ENCODE data around the gene DPRX.

DPRX gene, protein sequence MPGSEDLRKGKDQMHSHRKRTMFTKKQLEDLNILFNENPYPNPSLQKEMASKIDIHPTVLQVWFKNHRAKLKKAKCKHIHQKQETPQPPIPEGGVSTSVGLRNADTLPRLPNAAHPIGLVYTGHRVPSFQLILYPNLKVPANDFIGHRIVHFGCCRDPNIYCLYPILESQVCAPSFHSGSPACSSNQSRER

GRCh38 chr19:53631949-53632407 lies at the start of gene DPRX:
TSS of gene DPRX (plus strand) at chr19:53631999. CDS start at chr19:53632107, 108 bp downstream.
- no peak for DNase-seq (ENCODE audit: low read depth)

DNA sequence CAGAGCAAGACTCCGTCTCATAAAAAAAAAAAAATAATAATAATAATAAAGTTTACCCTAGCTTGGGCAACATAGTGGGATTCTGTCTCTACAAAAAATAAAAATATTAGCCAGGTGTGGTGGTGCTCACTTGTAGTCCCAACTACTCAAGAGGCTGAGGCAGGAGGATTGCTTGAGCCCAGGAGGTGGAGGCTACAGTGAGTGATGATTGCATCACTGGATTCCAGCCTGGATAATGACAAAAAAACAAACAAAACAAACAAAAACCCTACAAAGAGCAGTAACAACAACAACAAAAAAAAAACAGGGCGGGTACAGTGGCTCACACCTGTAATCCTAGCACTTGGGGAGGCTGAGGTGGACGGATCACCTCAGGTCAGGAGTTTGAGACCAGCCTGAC lies 48.6 kb upstream of the DPRX start:
- DNase-seq (ENCODE audit: low read depth) = no peak

DNA sequence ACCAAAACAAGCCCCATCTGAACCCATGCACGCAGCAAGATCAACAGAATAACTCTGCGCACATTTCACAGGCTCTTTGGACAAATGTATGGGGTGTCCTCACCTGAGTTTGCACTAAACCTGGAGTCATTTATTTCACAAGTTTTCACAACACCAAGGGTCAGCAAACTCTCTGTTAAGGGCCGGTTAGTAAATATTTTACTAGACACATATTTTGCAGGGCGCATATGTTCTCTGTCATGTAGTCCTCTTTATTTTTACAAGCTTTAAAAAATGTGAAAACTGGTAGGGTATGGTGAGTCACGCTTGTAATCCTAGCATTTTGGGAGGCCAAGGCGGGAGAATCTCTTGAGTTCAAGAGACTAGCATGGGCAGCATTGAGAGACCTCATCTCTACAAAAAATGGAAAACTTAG lies 45.5 kb upstream of the DPRX start:
- no peak for DNase-seq (ENCODE audit: low read depth)

DNA sequence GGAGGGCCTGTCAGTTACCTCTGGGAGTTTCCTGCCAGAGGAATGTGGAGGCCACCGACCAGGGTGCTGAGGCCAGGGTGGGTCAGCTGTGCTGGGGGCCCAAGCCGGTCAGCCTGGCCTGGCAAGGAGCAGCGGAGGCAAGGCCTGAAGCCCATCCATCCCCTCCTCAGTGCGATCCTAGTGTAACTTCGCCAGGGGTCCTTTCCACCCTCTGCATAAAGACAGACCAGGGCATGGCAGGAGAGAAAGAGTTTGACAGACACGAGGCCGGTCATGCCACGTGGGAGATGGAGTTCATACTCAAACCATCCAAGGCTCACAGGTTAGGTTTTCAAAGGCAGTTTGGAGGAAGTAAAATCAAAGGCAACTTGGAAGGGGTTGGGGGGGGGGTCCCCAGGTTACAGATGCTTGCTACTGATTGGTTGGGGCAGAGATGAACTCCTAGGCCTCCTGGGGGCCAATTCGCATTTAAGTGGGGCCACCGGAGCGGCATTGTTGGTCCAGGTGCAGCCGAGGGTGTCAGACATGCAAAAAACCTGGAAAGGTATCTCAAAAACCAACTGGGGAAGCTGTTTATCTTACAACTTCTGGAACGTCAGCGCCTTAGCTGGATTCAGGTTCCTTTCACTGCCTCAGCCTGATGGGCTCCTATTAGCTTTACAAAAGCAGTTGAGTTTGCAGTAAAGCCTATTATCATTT lies 36.8 kb upstream of the DPRX start:
- no peak for DNase-seq (ENCODE audit: low read depth)

DNA sequence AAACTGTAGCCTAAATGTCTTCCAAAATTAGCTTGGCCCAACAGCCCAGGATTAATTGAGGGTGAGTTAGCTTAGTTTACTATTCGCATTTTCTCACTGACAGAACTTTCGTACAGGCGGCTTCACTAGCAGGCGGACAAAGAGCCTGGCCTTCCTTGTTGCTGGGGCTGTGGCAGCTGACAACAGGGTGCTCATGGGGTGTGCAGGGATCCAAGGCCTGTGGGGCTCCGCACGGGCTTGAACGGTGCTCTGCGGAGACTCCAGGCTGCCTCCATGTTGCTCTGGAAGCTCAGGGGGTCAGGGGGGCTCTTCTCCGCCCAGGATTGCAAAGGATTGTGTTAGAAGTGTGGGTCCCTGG lies 36.3 kb upstream of the DPRX start:
- DNase-seq (ENCODE audit: low read depth) = no peak

DNA sequence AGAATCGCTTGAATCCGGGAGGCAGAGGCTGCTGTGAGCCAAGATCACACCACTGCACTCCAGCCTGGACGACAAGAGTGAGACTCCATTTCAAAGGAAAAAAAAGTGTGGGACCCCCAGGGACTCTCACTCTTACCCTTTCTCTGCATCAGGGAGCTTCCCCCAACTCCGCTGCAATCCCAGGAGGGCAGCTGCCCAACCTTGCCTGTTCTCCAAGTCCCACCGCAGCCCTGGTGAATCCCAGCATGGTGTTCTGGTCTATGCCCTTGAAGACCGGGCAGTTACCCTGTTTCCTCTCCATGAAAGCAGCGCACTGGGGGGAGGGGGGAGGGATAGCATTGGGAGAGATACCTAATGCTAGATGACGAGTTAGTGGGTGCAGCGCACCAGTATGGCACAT lies 35.7 kb upstream of the DPRX start:
- no peak for DNase-seq (ENCODE audit: low read depth)

GRCh38 chr19:53597023-53597422 lies 34.8 kb upstream of the DPRX start:
- DNase-seq (ENCODE audit: low read depth) = no peak

- no peak for DNase-seq (ENCODE audit: low read depth)
Measured at GRCh38 chr19:53598361-53598760, 33.4 kb upstream of the DPRX start.

GRCh38 chr19:53600217-53600616 lies 31.6 kb upstream of the DPRX start:
- DNase-seq (ENCODE audit: low read depth) = no peak

DNA sequence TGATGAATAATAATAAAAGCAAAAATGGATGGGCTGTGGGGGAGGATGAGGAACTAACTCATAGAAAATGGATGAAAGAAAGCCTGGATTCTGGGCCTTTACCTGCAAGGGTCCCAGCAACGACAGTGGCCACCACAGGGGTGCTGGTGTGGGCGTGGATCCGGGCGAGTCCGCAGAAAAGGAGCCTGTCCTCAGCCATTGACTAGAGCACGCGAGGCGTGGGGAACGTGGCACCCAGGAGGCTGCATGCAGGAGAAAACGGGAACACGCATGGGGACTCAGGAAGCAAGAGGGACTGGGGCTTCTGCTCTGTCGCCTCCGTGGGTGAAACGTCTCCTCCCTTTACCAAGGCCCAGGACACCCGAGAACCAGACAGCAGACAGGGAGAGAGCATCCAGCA lies 25.8 kb upstream of the DPRX start:
- no peak for DNase-seq (ENCODE audit: low read depth)

- DNase-seq (ENCODE audit: low read depth) = no peak
Measured at GRCh38 chr19:53608381-53608780, 23.4 kb upstream of the DPRX start.

DNA sequence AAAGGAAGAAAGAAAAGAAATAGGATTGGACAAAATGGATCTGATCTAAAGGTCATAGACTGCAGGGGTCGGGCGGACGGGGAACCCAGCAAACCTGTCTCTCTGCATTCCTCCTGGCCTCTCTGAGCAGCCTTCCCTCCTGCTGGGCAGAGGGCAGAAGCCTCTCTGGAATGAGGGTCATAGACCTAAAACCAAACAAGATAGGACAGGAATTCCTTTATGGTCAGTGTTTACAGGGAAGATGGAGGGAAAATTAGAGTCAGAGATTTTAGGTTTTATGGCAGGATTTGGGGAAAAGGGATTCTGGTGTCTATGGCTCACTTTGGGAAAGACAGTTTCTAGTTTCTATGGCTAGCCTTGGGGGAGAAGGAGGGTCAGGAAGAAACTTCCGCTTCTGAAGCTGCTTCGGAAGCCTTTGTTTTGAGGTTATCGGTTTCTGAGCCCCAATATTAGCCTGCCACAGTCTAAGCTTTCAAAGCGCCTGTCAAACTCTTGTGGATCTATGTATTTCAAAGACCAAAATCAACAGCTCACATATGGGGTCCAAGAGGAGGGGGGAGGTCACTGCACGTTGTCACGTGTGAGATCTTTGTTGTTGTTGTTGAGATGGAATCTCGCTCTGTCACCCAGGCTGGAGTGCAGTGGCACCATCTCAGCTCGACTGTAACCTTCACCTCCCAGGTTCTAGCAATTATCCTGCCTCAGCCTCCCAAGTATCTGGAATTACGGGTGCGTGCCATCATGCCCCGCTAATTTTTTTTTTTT lies 18.9 kb upstream of the DPRX start:
- DNase-seq (ENCODE audit: low read depth) = no peak

DNA sequence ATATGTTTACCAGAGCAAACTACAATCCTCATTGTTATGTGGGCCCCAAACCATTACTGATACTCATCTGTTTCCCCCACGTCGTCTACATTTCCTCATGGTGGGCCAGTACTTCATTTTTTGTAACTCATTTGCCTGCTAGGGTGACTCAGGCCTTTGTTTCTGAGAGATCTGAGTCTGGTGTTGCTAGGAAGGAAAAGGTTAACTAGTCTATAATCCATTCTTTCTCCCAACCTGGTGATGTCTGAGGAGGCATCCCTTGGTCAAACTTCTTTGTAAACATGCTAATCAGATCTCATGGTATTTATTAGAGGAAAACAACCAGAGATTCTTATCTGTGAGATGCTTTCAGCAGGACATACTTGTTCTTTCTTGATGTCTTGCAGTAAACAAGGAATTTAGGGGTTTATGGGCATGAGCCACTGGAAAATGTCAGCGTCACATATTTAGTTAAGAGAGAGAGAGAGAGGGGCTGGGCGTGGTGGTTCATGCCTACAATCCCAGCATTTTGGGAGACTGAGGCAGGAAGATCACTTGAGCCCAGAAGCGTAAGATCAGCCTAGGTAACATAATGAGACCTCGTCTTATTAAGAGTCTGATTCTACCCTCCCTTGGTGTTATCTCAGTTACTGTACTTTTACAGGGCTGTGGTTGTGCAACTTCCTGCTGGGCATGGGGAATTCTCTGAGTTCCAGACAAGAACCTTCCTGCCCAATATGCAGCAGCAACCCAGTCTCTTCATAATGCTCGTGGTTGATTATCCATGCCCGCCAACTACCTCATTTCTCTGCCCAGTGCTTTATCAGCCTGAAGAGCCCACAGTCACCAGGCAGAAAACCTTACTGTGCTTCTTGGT lies 9.7 kb upstream of the DPRX start:
- no peak for DNase-seq (ENCODE audit: low read depth)

GRCh38 chr19:53624771-53625545 lies 6.8 kb upstream of the DPRX start:
- DNase-seq (ENCODE audit: low read depth) = no peak

DNA sequence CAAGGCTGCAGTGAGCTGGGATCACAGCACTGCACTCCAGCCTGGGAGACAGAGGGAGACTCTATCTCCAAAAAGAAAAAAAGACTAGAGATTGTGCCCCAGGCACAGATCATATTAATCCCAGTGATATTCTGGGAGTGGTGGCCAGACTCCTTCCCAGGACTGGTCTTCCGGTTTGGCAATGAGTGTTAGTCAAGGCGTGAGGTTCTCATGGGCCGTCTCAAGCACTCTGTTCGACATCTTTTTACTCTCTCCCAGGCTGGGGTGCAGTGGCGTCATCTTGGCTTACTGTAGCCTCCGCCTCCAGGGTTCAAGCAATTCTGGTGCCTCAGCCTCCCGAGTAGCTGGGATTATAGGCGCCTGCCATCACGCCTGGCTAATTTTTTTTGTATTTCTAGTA lies 5.3 kb upstream of the DPRX start:
- DNase-seq (ENCODE audit: low read depth) = no peak

GRCh38 chr19:53626976-53627375 lies 4.8 kb upstream of the DPRX start:
- no peak for DNase-seq (ENCODE audit: low read depth)

- no peak for DNase-seq (ENCODE audit: low read depth)
Measured at GRCh38 chr19:53634768-53635167, 3.0 kb downstream of the DPRX start.

GRCh38 chr19:53639471-53639870 lies 7.7 kb downstream of the DPRX start:
- DNase-seq (ENCODE audit: low read depth) = no peak

DNA sequence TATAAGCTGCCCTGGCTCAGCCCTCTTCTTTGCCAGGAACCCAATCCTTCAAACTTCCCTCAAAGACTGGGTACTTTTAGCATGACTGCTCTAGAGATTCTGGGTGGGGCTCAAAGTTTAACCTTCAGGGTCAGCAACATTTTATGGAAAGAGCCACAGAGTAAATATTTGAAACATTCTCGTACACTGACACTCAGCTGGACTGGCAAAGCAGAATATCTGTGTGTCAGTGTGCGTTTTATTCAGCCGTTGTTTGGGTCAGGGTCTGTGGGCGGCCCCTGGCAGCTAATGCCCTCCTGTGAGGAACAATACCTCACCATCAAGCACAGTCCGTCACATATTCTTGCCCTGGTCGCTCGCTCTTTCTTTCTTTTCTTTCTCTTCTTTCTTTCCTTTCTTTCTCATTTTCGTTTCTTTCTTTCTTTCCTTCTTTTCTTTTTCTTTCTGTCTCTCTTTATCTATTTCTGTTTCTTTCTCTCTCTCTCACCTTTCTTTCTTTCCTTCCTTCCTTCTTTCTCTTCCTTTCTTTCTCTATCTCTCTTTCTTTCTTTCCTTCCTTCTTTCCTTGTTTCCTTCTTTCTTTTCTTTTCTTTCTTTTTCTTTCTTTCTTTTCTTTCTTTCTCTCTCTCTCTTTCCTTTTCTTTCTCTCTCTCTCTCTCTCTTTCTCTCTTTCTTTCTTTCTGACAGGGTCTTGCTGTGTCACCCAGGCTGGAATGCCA lies 10.7 kb downstream of the DPRX start:
- no peak for DNase-seq (ENCODE audit: low read depth)

DNA sequence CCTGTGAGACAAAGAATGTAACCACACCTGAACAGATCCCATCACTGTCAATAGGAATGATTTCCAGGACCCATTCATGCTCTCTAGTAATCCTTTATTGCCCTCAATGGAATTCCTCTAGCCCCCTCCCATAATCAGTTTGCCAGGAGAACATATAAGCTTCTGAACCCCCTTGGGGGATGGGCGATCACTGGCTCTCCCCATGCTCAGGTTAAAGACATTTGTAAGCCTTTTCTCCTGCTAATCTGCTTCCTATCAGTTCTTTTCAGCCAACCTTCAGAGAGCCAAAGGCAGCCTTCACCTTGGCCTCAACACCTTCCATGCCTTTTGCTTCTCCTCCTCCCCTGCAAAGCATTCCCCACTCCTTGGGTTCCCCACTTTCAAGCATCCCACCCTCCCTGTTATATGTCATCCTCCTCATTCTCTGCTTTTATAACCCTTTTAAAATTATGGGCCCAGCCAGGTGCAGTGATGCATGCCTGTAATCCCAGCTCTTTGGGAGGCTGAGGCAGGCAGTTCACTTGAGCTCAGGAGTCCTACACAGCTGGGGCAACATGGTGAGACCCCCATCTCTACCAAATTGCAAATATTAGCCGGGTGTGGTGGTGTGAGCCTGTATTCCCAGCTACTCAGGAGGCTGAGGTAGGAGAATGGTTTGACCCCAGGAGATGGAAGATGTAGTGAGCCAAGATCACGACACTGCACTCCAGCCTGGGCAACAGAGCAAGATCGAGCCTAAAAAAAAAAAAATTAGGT lies 12.4 kb downstream of the DPRX start:
- no peak for DNase-seq (ENCODE audit: low read depth)

Data from stimulated activated CD8-positive, alpha-beta memory T cell treated with anti-CD3 and anti-CD28 coated beads, Interleukin-4, amount 100 ng/mL, for 24 hours (primary cell).